Measurements from ENCODE around the gene CLK3. TPM values are rescaled to one million over a fixed set of nuclear protein-coding genes. Genes with fewer than 3 reads are reported as not detected.

CLK3 gene
- total RNA-seq (100 to 1,000 TPM; 162 to 258 (median 180) TPM), total RNA-seq (64.5 to 208 (median 154) reads per million in 29 experiments)
- 76.2 TPM for total RNA-seq (2013)

- H3K36me3 ChIP-seq (ENCODE audit: control insufficient read depth in 2 of 2, extremely low read depth in 1 of 2, insufficient read depth in 1 of 2, low read length in 1 of 2), result peaks cover 3 to 26% of the 10 kb centered on the region in 2 donors
- peaks cover 14% of the 10 kb centered on the region for H3K36me3 Mint-ChIP-seq
- peak; percentile 75 to 85 (median 78) for ATAC-seq (replicated peaks in 1 of 4)
- POLR2A ChIA-PET, result interaction anchor here (0.6 to 1.4 kb wide), 2 partner anchors 18 to 75 kb away, joined by 3 read pairs; no protein-coding TSS in a partner anchor
- H3K4me3 Mint-ChIP-seq, result peak within 1 kb of the TSS; percentile 88 to 93 (median 92)
- no peaks in the 10 kb centered on the region for H3K9me3 ChIP-seq
- H3K4me1 ChIP-seq (ENCODE audit: control insufficient read depth in 1 of 2, extremely low read depth in 1 of 2, insufficient read depth in 2 of 2, low read length in 2 of 2), result peaks cover 12 to 61% of the 10 kb centered on the region in 2 experiments
- H3K4me1 Mint-ChIP-seq, result peaks cover 40 to 45% (median 43%) of the 10 kb centered on the region in 3 donors
- H3K27me3 Mint-ChIP-seq, result no peaks in the 10 kb centered on the region
- CTCF ChIA-PET, result interaction anchor here (0.6 to 1.2 kb wide), 5 partner anchors 16 to 322 kb away, joined by 3 to 6 read pairs (median 3); partner anchors contain the start of gene COX5A (in 1 of the 2)
- no peaks in the 10 kb centered on the region for H3K27me3 ChIP-seq (replicated peaks in 1 of 2; ENCODE audit: control insufficient read depth in 2 of 2, extremely low read depth in 1 of 2, insufficient read depth in 2 of 2, low read length in 1 of 2)
- 0% methylated on average over 85 of the region's 91 CpGs for WGBS (ENCODE audit: insufficient coverage)
- H3K9me3 Mint-ChIP-seq, result no peaks in the 10 kb centered on the region
- DNase-seq, result peak; percentile 90 to 99 (median 94)
- peak within 1 kb of the TSS; percentile 93 to 96 for H3K27ac Mint-ChIP-seq
- peak within 1 kb of the TSS; percentile 80 to 90 for H3K4me3 ChIP-seq (ENCODE audit: control insufficient read depth in 1 of 2, extremely low read depth in 1 of 2, low read length in 1 of 2)
- peak within 1 kb of the TSS; percentile 99 for H3K27ac ChIP-seq (ENCODE audit: low read length)
Observed at GRCh38 chr15:74615508-74616365, at the start of gene CLK3. CLK3 (plus strand) TSS chr15:74615836; CDS start chr15:74619197, 3,361 bp downstream.

GRCh38 chr15:74568594-74568993, 47.0 kb upstream of the CLK3 start:
- POLR2A ChIA-PET, result no interaction called here
- Mint-ChIP-seq H3K4me1 (peaks cover 33 to 35% (median 34%) of the 10 kb centered on the region in 3 donors), H3K9me3 (no peaks in the 10 kb centered on the region), H3K27ac (no peak overlapping the region), H3K4me3 (no peak overlapping the region), H3K36me3 (peaks cover 40% of the 10 kb centered on the region), H3K27me3 (no peaks in the 10 kb centered on the region)
- CTCF ChIA-PET, result no interaction called here
- H3K36me3 ChIP-seq (ENCODE audit: control insufficient read depth in 2 of 2, extremely low read depth in 1 of 2, insufficient read depth in 1 of 2, low read length in 1 of 2), result peaks cover 5 to 66% of the 10 kb centered on the region in 2 donors
- DNase-seq (no peak), ATAC-seq (replicated peaks in 1 of 4) (no peak)
- H3K4me3 ChIP-seq (ENCODE audit: control insufficient read depth in 1 of 2, extremely low read depth in 1 of 2, low read length in 1 of 2), result no peak overlapping the region
- H3K4me1 ChIP-seq (ENCODE audit: control insufficient read depth in 1 of 2, extremely low read depth in 1 of 2, insufficient read depth in 2 of 2, low read length in 2 of 2), result peaks cover 0 to 6% of the 10 kb centered on the region in 2 experiments
- no peaks in the 10 kb centered on the region for H3K9me3 ChIP-seq
- no peaks in the 10 kb centered on the region for H3K27me3 ChIP-seq (replicated peaks in 1 of 2; ENCODE audit: control insufficient read depth in 2 of 2, extremely low read depth in 1 of 2, insufficient read depth in 2 of 2, low read length in 1 of 2)
- WGBS (ENCODE audit: insufficient coverage), result no CpG with 5 or more reads among the region's 1 CpG
- H3K27ac ChIP-seq (ENCODE audit: low read length), result no peak overlapping the region

GRCh38 chr15:74569731-74570070, 45.9 kb upstream of the CLK3 start:
- Mint-ChIP-seq H3K4me1 (peaks cover 25 to 34% (median 26%) of the 10 kb centered on the region in 3 donors), H3K4me3 (no peak overlapping the region), H3K27ac (no peak overlapping the region), H3K36me3 (peaks cover 41% of the 10 kb centered on the region), H3K9me3 (no peaks in the 10 kb centered on the region), H3K27me3 (no peaks in the 10 kb centered on the region)
- Histone ChIP-seq H3K27ac (ENCODE audit: low read length) (no peak overlapping the region), H3K9me3 (no peaks in the 10 kb centered on the region), H3K36me3 (ENCODE audit: control insufficient read depth in 2 of 2, extremely low read depth in 1 of 2, insufficient read depth in 1 of 2, low read length in 1 of 2) (peaks cover 5 to 69% of the 10 kb centered on the region in 2 donors), H3K4me3 (ENCODE audit: control insufficient read depth in 1 of 2, extremely low read depth in 1 of 2, low read length in 1 of 2) (no peak overlapping the region), H3K4me1 (ENCODE audit: control insufficient read depth in 1 of 2, extremely low read depth in 1 of 2, insufficient read depth in 2 of 2, low read length in 2 of 2) (peaks cover 0 to 3% of the 10 kb centered on the region in 2 experiments), H3K27me3 (replicated peaks in 1 of 2; ENCODE audit: control insufficient read depth in 2 of 2, extremely low read depth in 1 of 2, insufficient read depth in 2 of 2, low read length in 1 of 2) (no peaks in the 10 kb centered on the region)
- POLR2A ChIA-PET, result no interaction called here
- WGBS (ENCODE audit: insufficient coverage), result 88% methylated on average over 3 of the region's 4 CpGs
- ATAC-seq (replicated peaks in 1 of 4), result no peak
- no peak for DNase-seq
- CTCF ChIA-PET, result no interaction called here

- no peaks in the 10 kb centered on the region for H3K27me3 ChIP-seq (replicated peaks in 1 of 2; ENCODE audit: control insufficient read depth in 2 of 2, extremely low read depth in 1 of 2, insufficient read depth in 2 of 2, low read length in 1 of 2)
- H3K27ac Mint-ChIP-seq, result no peak overlapping the region
- H3K9me3 Mint-ChIP-seq, result no peaks in the 10 kb centered on the region
- H3K36me3 ChIP-seq (ENCODE audit: control insufficient read depth in 2 of 2, extremely low read depth in 1 of 2, insufficient read depth in 1 of 2, low read length in 1 of 2), result peaks cover 9 to 81% of the 10 kb centered on the region in 2 donors
- H3K4me3 ChIP-seq (ENCODE audit: control insufficient read depth in 1 of 2, extremely low read depth in 1 of 2, low read length in 1 of 2), result no peak overlapping the region
- POLR2A ChIA-PET, result no interaction called here
- no CpG with 5 or more reads among the region's 3 CpGs for WGBS (ENCODE audit: insufficient coverage)
- peaks cover 20 to 28% (median 21%) of the 10 kb centered on the region in 3 donors for H3K4me1 Mint-ChIP-seq
- no peaks in the 10 kb centered on the region for H3K9me3 ChIP-seq
- H3K36me3 Mint-ChIP-seq, result peaks cover 39% of the 10 kb centered on the region
- H3K4me1 ChIP-seq (ENCODE audit: control insufficient read depth in 1 of 2, extremely low read depth in 1 of 2, insufficient read depth in 2 of 2, low read length in 2 of 2), result peaks cover 0 to 3% of the 10 kb centered on the region in 2 experiments
- ATAC-seq (replicated peaks in 1 of 4) (no peak), DNase-seq (no peak)
- CTCF ChIA-PET, result no interaction called here
- H3K27ac ChIP-seq (ENCODE audit: low read length), result no peak overlapping the region
- H3K4me3 Mint-ChIP-seq, result no peak overlapping the region
- H3K27me3 Mint-ChIP-seq, result no peaks in the 10 kb centered on the region
Observed at GRCh38 chr15:74571191-74571590, 44.4 kb upstream of the CLK3 start.

GRCh38 chr15:74573987-74574386, 41.6 kb upstream of the CLK3 start:
- Mint-ChIP-seq H3K4me1 (peaks cover 0 to 10% (median 2%) of the 10 kb centered on the region in 3 donors), H3K4me3 (no peak overlapping the region), H3K36me3 (peaks cover 26% of the 10 kb centered on the region), H3K27me3 (no peaks in the 10 kb centered on the region), H3K27ac (no peak overlapping the region), H3K9me3 (no peaks in the 10 kb centered on the region)
- Histone ChIP-seq H3K27me3 (replicated peaks in 1 of 2; ENCODE audit: control insufficient read depth in 2 of 2, extremely low read depth in 1 of 2, insufficient read depth in 2 of 2, low read length in 1 of 2) (no peaks in the 10 kb centered on the region), H3K27ac (ENCODE audit: low read length) (no peak overlapping the region), H3K4me1 (ENCODE audit: control insufficient read depth in 1 of 2, extremely low read depth in 1 of 2, insufficient read depth in 2 of 2, low read length in 2 of 2) (peaks cover 0 to 3% of the 10 kb centered on the region in 2 experiments), H3K9me3 (no peaks in the 10 kb centered on the region), H3K36me3 (ENCODE audit: control insufficient read depth in 2 of 2, extremely low read depth in 1 of 2, insufficient read depth in 1 of 2, low read length in 1 of 2) (peaks cover 14 to 86% of the 10 kb centered on the region in 2 donors), H3K4me3 (ENCODE audit: control insufficient read depth in 1 of 2, extremely low read depth in 1 of 2, low read length in 1 of 2) (no peak overlapping the region)
- ChIA-PET POLR2A (no interaction called here), CTCF (interaction anchor here in 1 of 2 donors (0.6 kb wide), 1 partner anchor 16 kb away, joined by 3 read pairs; no protein-coding TSS in a partner anchor)
- no peak for ATAC-seq (replicated peaks in 1 of 4)
- no peak for DNase-seq
- 100% methylated on average over 1 of the region's 4 CpGs for WGBS (ENCODE audit: insufficient coverage)

- Histone ChIP-seq H3K4me1 (ENCODE audit: control insufficient read depth in 1 of 2, extremely low read depth in 1 of 2, insufficient read depth in 2 of 2, low read length in 2 of 2) (no peaks in the 10 kb centered on the region), H3K27me3 (replicated peaks in 1 of 2; ENCODE audit: control insufficient read depth in 2 of 2, extremely low read depth in 1 of 2, insufficient read depth in 2 of 2, low read length in 1 of 2) (no peaks in the 10 kb centered on the region), H3K4me3 (ENCODE audit: control insufficient read depth in 1 of 2, extremely low read depth in 1 of 2, low read length in 1 of 2) (no peak overlapping the region), H3K36me3 (ENCODE audit: control insufficient read depth in 2 of 2, extremely low read depth in 1 of 2, insufficient read depth in 1 of 2, low read length in 1 of 2) (peaks cover 13 to 74% of the 10 kb centered on the region in 2 donors), H3K27ac (ENCODE audit: low read length) (no peak overlapping the region), H3K9me3 (no peaks in the 10 kb centered on the region)
- 95% methylated on average over 3 of the region's 3 CpGs for WGBS (ENCODE audit: insufficient coverage)
- CTCF ChIA-PET, result no interaction called here
- POLR2A ChIA-PET, result no interaction called here
- H3K27ac Mint-ChIP-seq, result no peak overlapping the region
- ATAC-seq (replicated peaks in 1 of 4) (no peak), DNase-seq (no peak)
- no peaks in the 10 kb centered on the region for H3K9me3 Mint-ChIP-seq
- peaks cover 0 to 10% (median 0%) of the 10 kb centered on the region in 3 donors for H3K4me1 Mint-ChIP-seq
- peaks cover 28% of the 10 kb centered on the region for H3K36me3 Mint-ChIP-seq
- no peak overlapping the region for H3K4me3 Mint-ChIP-seq
- no peaks in the 10 kb centered on the region for H3K27me3 Mint-ChIP-seq
Observed at GRCh38 chr15:74578496-74578994, 37.1 kb upstream of the CLK3 start.

Data from T-cell (primary cell).